ENCODE measurements around the gene KIF26B. TPM values are rescaled to one million over a fixed set of nuclear protein-coding genes. Genes with fewer than 3 reads are reported as not detected.

Gene KIF26B
- total RNA-seq = 0.95 and 3.2 TPM in 2 replicates

GRCh38 chr1:245154429-245155271 is at the start of gene KIF26B:
Gene KIF26B (plus strand): TSS chr1:245154985. CDS start chr1:245155425, 440 bp downstream.

